ENCODE results near the gene EEPD1.

The EEPD1 gene

DNA sequence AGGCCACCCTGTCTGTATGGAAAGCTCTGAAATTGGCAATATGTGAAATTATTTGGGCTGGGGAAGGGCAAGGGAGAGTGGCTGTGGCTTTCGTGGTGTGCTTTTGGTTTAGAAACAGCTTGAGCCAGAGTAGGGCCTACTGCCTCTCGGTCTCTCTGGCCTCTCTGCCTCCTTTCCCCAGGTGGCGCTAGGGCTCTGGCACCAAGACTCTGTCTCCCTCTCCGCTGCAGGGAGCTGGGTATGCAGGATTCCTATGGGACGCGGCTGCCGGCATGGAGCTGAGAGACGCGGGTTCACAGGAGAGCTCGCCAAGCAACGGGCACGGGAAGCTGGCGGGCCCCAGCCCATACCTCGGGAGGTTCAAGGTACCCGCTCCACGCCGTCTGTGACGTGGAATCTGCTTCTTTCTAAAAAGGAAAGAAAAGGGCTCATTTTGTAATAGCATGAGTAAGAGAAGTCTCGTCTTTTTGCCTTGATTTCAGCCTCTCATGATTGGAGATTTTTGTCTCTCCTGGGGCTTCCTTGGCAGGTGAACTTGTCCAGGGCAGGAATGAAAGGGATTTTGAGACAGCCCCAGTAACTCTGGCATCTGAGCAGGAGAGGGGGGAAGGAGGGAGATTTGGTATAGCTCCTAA lies 131.5 kb downstream of the EEPD1 start:
- DNase-seq, result no peak

DNA sequence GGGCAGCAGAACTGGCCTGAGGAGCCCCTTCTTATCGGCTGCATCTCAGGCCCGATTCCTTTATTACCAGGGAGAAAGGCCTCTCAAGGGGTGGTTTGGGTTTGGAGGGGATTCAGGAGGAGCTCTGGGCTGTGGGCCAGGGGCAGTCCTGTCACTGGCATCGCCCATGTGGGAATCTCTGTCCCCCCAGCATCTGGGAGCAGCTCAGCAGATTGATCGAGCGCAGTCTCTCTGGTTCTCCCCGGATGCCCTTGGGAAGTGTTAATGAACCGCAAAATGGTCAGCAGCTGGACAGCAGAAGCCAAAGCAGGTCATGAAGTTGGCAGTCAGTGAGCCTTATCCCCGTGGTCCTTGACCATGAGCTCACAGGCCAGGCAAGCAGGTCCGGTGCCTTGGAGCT lies 132.2 kb downstream of the EEPD1 start:
- DNase-seq, result no peak

DNA sequence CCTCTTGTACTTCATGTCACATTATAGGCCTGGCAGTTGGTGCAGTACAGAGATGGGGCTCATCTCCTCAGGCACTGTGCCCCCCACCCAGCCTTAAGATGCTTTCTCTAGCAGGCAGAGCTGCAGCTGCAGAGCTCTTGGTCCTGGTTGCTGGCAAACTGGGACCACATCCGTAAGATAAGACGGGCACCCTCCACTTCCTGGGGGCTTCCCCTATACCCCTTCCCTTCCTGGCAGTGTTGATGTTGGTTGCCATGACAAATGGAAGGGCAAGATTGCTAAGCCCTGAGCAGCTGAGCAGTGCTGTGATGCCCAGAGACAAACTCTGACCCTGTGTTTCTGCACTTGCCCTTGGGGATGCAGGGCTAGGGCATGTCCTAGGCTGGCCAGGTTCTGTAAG lies 133.2 kb downstream of the EEPD1 start:
- DNase-seq, result no peak

DNA sequence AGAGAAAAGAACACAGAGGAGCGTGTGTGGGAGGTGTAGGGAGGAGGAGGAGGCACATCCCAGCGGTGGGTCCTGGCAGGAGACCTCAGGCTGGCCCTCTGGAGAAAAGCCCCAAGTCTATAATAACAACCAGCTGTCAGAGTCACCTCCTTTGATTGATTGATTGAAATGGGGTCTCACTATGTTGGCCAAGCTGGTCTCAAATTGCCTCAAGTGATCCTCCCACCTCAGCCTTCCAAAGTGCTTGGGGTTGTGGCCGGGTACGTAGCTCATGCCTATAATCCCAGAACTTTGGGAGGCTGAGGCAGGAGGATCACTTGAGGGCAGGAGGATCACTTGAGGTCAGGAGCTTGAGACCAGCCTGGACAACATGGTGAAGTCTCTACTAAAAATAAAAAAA lies 133.6 kb downstream of the EEPD1 start:
- DNase-seq, result no peak

DNA sequence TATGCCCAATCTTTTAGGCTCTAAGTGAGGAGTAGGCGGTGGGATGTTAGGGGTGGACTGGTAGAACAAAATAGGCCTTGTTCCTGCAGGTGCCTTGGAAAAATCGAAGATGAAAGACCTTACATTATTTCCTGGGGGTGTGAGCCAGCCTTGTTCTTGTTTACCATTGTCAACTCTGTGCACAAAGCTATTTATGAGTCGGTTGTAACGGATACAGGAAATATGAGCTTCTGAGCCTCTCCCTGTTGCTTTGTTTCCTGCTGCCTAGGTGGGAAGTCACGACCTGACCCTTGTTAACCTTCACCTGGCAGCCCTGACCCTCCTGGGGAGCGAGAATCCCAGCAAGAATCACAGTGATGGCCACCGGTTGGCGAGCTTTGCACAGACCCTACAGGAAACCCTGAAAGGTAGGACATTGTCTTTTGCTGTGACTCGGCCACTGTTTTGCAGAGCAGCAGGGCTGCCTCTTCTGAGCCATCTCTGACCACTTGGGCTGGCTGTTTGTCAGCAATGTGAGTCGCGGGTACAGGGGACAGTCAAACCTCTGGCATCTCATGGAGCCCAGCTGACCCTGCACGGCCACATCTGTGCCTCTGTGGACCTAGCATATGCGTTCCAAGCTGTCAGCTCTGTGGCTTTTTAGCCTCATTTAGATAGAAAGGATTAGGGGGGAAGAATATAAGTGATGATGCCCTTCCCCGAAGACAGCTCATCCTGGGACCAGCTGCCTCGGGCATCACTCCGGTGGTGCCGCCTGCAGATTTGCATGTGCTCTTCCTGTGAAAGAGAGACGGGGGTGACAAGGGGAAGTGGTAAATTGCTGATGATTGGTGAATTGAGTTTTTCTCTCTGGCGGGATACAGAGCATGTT lies 134.6 kb downstream of the EEPD1 start:
- DNase-seq, result no peak

DNA sequence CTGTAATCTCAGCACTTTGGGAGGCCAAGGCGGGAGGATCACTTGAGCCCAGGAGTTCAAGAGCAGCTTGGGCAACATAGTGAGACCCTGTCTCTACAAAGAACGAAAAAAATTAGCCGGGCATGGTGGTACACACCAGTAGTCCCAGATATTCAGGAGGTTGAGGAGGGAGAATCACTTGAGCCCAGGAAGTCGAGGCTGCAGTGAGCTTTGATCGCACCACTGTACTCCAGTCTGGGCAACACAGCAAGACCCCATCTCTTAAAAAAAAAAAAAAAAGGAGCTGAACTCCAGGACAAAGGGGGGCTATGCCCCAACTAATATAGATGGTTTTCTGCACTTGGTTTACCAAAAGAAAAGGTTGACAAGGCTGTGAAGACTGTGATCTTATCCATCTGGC lies 135.4 kb downstream of the EEPD1 start:
- no peak for DNase-seq

DNA sequence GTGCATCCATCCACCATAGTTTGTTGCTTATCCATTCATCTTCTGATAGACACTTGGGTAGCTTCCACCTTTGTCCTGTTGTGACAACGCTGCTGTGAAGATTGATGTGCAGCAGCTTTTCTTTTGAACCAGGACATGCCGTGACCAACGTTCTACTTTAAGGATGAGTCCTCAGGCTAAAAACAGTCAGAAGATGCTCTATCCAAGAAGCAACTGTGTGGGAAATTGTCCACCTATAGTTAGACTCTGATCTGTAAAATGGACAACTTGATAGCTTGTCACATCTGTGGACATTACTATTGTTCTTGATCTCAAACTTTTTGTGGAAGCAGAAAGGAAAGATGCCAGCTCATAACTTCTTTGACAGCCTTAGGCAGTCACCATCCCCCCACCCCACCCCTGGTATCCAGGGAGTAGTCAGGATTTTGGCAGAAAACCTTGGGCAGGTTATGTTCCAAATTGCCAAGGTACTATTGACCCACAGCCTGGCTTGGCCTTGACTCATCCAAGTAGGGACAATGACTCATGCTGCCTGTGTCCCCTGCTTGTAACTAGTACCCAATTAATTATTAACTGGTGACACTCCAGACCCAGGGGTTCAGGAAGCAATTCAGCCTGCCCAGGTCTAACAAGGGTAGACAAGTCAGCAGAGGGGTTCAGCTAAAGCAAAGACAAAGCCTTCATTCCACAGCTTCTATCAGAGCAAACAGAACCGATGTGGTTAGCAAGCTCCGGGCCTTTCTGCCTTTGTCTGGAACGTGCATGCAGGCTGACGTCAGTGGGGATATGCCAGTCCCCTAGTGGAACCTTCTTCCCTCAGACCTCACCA lies 137.0 kb downstream of the EEPD1 start:
- no peak for DNase-seq

DNA sequence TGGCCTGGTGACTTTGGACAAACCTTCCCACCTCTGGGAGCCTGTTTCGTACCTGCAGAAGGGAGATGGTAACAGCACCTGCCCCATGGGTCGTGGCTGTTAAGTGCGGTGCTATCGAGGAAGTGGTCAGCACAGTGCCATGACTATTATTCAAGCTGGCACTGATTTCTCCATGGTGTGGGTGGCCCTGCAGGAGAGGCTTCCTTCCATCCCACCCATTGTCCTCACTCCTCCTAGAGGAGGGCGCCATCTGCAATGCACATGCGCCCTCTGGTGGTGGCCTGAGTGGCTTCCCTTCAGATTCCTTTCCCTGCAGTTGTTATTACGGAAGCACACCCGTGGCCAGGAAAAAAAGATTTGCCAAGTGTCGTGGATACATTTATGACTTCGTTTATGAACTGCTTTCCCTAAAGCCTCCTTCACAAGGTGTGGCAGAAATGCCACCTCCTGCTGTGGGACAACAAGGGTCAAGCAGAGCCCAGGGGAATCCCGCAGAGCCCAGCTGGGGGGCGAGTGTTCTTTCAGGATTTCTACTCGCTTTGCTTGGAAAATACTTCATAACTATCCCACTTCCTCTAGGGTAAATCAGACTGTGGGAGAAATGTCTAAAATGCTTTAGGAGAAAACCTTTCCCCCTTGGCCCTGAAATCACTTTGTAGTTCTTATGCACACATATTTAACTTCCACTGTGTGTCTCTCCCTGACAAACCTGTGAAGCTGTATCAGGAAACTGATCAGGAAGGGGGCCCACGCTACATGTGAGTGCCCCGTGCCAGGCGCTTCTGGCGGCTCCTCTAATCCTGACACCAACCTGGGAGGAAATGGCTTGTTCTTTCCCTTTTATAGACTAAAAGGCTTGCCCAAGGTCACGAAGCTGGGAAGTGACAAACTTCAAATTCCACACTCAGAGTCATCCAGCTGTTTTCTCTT lies 138.6 kb downstream of the EEPD1 start:
- peak; percentile 91 for DNase-seq

DNA sequence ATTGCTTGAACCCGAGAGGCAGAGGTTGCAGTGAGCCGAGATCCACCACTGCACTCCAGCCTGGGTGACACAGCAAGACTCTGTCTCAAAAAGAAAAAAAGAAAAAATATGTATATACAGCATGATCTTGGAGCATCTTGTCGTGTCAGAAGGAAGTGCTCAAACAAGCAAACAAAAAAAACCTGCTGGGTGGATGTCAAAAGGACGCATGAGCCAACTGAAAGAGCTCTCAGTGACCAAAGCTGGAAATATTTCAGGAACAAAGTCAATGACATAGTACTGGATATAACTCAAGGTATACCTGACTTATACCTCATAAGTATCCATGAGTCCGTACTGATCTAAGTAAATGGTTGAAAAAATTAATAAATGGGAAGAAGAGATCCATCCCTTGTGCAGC lies 142.0 kb downstream of the EEPD1 start:
- DNase-seq, result no peak

DNA sequence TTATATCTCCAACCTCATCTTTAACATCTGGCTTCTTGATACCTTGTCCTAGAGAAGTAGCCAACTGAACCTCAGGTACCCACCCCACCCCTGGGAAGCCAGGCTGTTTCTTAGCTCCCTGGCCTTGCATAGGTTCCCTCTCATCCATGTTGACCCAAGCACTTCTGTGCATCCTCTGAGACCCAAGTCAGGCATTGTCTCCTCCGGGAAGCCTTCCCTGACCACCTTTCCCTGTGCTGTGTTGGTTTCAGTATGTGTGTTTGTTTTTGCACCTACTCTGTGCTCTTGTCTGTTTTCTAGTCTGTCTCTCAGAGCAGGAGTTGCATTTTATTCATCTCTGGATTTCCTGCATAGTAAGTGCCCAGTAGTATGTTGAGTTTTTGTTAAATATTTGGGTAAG lies 143.2 kb downstream of the EEPD1 start:
- no peak for DNase-seq

DNA sequence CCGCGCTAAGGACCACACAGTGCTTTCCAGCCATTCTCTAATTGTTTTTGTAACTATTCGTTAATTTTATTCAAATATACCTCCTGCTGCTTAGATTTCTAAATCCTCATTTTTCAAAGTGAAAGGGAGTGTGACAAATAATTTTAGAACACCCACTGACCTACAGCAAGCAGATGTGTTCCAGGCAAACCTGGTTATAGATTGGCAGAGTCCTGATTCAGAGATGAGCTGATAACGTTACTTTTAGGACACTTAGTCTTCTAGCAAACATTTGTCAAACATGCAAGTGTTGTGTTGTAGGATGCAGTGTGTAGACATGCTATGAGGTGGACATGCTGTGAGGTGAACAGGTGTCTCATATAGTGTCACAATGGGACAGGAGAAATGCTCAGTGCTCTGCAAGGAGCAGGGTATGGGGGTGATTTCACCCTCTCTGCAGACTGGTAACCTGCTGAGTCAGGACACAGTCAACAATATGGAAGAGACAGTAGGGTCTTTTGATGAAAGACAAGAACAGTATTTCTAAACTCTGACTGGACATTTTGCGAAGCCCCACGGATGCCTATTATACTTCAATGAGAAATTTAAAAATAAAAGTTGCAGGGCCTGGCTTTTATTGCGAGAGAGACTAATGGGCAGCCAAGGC lies 144.4 kb downstream of the EEPD1 start:
- DNase-seq, result no peak

DNA sequence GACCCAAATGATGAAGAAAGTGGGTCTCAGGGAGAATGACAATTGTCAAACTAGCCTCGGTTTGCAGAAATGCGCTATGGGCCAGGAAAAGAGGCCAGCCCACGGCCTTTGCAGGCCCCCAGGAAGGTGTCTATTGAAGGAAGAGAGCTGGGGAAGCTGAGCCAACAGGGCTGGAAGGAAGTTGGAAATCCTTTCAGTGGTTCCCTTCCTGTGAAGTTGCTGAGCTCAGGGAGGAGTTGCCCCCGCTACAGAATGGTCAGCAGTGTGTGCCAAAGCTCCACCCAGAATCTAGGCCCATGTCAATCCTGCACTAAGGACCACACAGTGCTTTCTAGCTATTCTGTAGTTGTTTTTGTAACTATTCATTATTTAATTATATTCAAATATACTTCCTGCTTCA lies 145.1 kb downstream of the EEPD1 start:
- no peak for DNase-seq

DNA sequence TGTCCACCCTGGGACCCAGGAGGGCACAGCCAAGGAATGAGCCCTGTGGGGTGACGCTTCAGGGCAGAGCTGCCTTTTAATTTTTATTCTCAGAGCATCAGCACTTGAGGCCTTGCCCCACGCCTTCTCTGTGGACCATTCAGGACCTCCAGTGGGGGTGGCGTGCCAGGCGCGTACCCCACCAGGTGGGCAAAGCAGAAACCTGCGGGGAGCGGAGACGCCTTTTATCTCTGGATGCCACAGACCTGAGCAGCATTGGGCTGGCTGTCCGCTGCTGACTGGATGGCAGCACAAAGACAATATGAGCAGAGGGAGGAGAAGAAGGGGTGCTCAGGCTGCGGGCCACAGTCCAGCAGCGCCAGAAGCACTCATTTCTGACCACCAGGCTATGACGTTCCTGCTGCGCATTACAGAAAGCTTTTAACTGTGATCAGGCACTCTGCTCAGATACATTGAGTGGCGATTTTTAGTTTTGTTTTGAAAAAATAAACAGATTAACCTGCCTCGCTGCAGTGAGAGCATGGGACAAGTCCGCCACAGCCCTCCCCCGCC lies 146.2 kb downstream of the EEPD1 start:
- DNase-seq, result no peak

DNA sequence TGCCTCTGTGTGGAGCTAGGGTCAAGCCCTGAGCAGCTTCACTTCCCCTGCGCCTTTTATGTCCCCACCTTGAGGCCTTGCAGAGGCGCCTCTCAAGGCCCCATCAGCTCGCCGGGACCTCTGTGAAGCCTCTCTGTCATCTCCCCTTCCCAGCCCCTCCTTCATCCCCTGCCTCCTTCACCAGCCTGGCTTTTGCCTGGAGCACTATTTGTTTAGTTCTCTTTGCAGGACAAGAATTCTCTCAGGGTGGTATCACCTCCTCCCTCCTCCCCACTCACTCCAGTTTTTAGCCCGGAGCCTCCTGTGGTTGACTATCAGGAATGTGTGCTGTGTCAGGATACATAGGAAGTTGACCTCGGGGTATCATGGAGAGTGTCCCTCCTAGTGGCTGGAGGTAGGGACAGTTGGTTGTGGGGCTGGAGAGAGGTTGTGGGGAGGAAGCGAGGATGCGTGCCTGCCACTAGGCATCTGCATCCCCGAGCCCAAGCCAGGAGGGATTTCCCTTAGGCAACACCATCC lies 146.8 kb downstream of the EEPD1 start:
- DNase-seq, result no peak

DNA sequence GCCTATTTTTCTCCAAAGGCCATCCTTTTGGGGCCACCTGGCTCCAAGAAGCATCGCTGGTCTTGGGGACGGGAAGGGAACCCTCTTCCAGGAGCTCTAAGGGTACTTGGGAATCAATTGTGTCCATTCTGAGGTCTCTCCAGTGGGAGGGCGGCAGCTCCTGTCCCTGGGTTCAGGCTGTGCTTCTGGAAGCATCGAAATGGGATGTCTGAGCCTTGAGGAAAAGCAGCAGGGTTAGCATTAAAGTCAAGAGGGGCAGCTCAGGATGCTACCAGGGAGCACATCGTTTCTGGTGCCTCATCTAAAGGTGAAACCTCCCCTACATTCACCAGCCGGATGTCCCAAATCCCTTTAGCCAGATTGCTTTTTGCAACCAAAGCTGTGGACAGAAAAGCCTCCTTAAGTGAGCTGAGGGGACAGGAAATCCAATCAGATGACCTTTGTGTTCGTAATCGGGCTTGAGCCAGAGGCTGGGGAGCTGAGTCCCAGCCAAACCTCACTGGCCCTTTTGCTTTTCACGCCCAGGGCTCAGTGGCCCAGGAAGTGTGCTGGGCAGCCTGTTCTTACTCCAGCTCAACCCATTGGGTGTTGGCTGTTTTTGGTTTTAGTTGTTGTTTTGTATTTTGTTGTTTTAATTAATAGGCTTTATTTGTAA lies 147.8 kb downstream of the EEPD1 start:
- DNase-seq, result peak; percentile 33

DNA sequence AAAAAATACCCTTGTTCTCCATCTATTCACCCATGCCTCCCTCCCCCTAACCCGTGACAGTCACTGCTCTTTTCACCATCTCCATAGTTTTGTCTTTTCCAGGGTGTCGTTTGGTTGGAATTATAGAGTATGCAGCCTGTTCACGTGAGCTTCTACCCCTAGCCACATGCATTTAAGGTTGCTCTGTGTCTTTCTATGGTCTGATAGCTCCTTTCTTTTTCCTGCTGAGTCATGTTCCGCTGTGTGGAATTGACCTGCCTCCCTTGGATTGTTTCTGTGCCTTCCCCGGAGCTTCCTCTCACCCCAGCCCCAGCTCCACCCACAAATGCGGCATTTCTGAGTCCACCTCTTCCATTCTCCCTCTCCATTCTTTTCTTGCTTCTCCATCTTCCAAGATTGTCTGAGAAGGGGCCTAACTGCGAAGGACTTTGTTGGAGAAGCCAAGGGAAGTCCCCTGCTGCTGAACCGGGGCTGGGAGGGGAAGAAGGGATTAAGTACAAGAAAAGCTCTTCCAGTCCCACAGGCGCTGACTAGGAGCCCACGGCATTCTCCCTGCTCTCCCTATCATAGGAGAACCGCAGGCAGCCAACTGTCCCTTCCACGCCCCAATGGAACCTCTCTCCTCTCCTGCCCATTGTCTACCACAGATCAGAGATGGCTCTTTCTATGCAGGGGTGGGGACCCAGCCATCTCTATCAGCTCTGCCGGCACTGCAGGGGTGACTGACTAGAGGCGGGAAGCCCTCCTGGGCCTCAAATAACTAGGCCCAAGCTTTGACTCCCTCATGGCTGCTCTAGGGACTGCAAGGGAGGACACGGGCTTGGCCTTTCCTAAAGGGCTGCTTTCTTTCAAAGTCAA lies 149.1 kb downstream of the EEPD1 start:
- no peak for DNase-seq

DNA sequence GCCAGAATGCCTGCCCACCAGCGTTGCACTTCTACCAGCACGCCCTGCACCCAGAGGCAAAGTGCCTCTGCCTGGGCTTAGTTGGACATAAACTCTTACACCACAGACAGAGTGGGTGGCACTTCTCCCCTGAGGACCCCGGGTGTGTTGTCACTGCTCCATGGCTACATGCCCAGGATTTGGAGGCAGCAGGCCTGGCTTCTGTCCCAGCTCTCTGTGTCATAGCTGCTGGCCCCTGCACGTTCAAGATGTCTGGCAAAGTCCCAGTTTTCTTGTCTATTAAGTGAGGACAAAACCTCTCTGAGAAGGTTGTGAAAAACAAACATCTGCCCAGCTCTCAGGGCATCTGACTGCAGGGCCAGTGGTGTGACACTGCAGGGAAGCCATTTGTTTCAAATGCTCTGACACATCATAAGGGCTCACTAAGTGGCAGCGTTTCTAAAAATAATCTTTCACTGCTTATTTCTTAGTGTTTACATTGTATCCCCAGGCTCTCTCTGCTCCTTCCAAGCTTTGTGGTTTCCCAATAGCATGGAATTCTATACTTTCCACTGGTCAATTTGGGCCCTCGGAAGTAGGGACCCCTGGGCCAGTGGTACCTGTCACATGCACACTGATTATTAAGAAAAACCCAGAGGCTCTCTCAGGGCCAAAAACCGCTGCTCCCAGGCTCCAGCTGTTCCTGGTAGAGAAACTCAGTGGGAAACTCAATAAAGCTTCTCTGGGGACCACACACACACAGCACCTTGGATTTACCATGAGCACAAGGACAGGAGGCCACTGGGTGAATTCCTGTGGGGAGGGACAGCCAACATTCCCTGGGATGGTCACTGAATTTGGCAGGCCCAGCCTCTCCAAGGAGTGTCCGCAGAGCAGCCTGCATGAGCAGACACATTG lies 150.4 kb downstream of the EEPD1 start:
- DNase-seq, result peak; percentile 77

DNA sequence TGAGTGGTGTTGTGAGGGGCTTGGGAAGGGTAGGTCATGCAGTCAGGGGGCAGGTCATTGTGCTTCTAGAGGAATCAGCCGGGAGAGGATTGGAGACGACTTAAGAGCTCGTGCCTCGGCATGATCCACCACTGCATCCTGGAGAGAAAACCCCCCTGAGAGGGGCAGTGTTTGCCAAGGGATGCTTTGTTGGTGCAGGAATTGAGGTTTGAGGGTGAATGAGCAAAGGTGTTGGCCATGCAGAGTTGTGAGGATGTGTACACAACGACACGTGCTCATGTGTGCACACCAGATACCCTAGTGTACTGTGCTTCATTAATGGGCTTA lies 151.0 kb downstream of the EEPD1 start:
- no peak for DNase-seq

DNA sequence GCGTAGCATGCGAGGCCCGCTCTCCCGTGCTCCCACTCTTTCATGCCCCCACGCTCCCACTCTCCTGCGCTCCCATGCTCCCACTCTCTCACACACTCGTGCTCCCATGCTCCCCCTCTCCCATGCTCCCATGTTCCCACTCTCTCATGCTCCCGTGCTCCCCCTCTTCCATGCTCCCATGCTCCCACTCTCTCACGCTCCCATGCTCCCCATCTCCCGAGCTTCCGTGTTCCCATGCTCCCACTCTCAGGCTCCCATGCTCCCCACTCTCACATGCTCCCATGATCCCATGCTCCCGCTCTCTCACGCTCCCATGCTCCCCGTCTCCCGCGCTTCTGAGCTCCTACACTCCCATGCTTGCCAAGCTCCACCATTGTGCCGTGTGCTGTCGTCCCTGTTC lies 152.2 kb downstream of the EEPD1 start:
- DNase-seq, result no peak
